GM21381 (cell line): Measurements from ENCODE around the gene TMEM44.
"Not testable (repeated sequence)": the region's sequence is repeated elsewhere in the genome, so short reads cannot be mapped to it uniquely, and the experiment has no call there.

ENCODE experiments used
- ATAC-seq: cut with Tn5 transposase; IDR thresholded peaks from one replicate; pipeline ENCODE4 v1.9.1; 2021; ENCODE audit warnings: mild to moderate bottlenecking, moderate library complexity; ENCODE audit not compliant: unreplicated experiment

The TMEM44 gene

GRCh38 chr3:194612221-194612620 lies 21.0 kb downstream of the TMEM44 start:
- no peak for ATAC-seq

GRCh38 chr3:194610689-194611088 lies 22.5 kb downstream of the TMEM44 start:
- no peak for ATAC-seq

- no peak for ATAC-seq
Measured at GRCh38 chr3:194609601-194610000, 23.6 kb downstream of the TMEM44 start.

- no peak for ATAC-seq
Measured at GRCh38 chr3:194608981-194609380, 24.2 kb downstream of the TMEM44 start.

DNA sequence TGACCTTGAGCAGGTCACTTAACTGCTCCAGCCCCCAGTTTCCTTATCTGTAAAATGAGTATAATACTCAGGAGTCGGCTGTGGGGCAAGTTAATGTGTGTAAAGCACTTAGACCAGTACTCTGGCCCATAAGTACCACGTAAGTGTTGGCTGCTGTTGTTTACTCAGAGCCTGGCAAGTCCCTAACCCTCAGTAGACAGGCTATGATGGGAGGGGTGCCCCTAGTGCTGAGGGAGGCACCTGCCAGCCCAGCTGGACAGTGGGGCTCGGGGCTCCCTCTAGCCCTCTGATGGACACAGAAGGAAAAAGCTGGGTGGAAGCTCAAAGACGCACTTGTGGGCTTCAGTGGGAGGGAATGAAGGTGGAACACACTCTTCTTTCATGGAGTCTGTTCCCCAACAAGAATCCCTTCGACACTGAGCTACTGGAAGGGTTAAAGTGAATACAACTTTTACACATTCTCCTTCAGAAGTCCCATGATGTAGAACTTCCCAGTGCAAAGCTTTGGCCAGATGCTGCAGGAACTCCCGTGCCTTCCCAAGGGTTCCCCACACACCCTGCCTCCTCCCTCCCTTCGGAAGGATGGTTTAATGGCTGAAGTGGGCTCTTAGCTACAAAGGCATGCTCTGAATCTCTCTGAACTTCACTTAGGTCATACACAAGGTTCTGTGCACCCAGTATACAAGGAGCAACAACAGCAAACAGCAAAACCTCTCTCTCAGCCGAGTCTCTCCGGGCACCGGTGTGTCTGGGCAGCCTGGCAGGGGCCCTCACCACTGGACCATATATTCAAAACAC lies 25.4 kb downstream of the TMEM44 start:
- ATAC-seq = no peak

DNA sequence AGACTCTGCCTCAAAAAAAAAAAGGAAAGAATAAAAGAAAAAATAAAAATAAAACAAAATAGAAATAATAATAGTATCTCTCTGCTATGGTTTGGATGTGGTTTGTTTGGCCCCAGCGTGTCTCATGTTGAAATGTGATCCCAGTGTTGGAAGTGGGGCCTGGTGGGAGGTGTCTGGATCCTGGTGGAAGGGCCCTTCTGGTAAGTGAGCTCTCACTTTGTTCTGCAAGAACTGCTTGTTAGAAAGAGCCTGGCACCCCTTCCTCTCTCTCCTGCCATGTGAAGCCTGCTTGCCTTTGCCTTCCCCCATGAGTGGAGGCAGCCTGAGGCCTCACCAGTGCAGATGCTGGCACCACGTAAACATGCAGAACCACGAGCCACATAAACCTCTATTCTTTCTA lies 26.3 kb downstream of the TMEM44 start:
- ATAC-seq = no peak

DNA sequence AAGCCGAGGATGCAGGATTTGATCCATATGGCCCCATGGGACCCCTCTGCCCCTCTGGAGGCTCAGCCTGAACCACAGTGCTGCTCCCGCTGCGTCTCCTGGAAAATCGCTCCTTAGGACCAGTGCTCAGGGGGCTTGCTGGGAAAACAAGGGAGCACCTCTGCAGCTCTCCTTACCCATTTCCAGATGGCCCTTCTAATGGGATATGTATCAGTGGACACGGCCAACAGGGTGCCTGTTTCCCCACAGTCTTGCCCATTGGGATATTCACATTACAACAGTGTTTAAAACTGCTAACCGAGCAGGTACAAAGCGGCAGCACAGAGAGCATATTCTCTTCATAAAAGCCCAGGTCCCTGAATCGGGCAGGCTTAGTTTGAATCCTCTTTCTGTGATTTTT lies 27.1 kb downstream of the TMEM44 start:
- ATAC-seq = no peak

DNA sequence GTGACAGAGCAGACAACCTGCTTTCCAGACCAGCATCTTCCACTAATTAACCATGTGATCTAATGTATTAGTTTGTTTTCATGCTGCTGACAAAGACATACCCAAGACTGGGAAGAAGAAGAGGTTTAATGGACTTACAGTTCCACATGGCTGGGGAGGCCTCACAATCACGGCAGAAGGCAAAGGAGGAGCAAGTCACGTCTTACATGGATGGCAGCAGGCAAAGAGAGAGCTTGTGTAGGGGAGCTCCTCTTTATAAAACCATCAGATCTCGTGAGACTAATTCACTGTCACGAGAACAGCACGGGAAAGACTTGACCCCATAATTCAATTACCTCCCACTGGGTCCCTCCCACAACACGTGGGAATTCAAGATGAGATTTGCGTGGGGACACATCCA lies 27.9 kb downstream of the TMEM44 start:
- ATAC-seq = not testable (repeated sequence)

DNA sequence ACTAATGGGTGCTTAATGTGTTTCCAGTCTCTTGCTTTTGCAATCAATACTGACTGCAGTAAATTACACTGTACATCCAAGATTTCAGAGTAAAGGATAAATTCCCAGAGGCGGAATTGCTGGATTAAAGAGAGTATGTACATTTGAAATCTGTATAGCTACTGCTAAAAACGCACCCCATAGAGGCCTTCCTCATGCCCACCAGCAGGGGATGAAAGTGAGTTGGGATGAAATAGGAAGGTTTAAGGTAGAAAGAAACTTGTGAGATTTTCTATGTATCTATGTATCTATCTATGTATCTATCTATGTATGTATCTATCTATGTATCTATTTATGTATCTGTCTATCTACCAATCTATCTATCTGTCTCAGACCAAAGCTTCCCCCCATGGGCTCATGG lies 28.4 kb downstream of the TMEM44 start:
- no peak for ATAC-seq

GRCh38 chr3:194604126-194604525 lies 29.1 kb downstream of the TMEM44 start:
- no peak for ATAC-seq

DNA sequence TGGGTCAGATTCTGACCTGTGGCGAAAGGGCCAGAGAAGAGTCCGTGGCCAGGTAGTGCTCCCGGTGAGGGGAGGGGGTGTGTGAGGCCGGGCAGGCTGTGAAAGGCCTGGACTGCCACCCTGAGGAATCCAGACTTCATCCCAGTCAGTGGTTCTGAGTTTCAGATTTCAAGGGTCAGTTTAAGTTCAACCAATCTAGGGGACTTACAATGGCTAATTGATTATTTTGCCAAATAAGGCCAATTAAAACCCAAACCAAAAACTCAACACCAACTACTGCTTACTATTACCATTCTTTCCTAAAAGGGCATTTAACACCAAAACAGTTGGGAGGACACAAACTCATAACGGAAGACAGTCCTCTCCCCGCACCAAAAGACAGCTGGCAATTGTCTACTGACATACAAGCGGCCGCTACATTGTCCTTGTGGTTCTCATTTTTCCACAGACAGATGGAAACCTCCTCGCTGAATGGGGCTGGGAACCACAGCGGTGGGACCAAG lies 30.5 kb downstream of the TMEM44 start:
- ATAC-seq = no peak

GRCh38 chr3:194598771-194599557 lies 34.3 kb downstream of the TMEM44 start:
- ATAC-seq = no peak

- ATAC-seq = no peak
Measured at GRCh38 chr3:194596906-194597305, 36.3 kb downstream of the TMEM44 start.

- no peak for ATAC-seq
Measured at GRCh38 chr3:194592798-194593752, 40.1 kb downstream of the TMEM44 start.

- ATAC-seq = no peak
Measured at GRCh38 chr3:194588741-194589140, 44.5 kb downstream of the TMEM44 start.

DNA sequence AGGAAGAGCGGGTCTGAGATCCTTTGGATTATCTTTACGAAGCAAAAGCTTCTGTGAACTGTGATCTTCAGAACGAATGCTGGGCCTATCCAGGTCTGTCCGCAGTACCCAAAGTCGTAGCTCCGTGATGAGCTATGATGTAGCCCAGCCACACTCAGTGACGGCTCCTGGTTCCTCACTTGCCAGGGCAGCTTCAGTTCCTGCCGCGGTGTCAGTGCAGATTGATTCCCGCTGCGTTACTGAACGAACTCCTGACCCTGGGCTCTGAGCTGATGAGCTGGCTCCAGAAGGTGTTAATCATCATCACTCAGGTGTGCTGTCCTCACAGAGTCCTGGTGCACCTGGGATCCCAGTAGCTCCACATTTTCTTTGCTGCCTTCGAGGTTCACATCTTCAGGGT lies 45.0 kb downstream of the TMEM44 start:
- no peak for ATAC-seq

GRCh38 chr3:194587438-194587931 lies 45.7 kb downstream of the TMEM44 start:
- ATAC-seq = no peak

DNA sequence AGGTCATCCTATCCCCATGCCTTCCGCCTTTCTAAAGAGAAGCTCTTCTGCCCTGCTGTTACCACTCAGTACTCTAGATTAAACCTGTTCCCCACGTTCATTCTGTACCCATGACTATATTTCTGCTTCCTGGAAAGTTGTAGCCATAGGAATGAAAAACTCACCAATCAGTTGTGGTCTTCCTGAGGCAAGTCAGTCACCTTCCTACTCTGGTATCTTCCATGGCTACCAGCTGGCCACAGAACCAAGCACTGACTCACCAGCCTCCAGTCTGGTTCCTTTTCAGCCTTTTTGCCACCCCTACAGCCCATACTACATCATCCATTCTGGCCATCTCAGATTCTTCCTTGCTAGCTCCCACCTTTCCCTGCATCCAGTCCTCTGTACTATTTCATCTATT lies 46.4 kb downstream of the TMEM44 start:
- no peak for ATAC-seq

- ATAC-seq = no peak
Measured at GRCh38 chr3:194585880-194586281, 47.3 kb downstream of the TMEM44 start.

GRCh38 chr3:194584866-194585265 lies 48.4 kb downstream of the TMEM44 start:
- ATAC-seq = no peak

DNA sequence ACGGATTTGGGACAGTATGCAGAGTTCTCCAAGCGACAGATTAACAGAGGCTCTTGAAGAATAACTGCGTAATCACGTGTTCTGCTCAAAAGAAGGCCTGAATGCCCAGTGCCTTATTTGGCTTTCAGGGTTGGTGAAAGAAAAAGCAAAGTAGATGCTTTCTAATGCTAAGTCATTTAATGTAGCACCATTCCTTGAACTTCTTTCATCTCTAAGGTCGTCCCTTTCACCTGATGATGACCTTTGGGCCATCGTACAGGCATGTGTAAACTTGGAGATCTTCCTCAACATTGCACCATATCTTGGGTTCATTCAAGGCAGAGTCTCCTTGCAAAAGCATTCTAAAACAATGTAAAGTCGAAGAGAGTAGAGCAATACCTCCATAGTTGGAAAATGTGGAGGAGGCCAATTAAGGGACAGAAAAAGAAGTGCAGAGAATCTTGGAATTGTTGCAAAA lies 48.9 kb downstream of the TMEM44 start:
- ATAC-seq = no peak
